ENCODE results near the gene ZNF335. TPM values are rescaled to one million over a fixed set of nuclear protein-coding genes. Genes with fewer than 3 reads are reported as not detected.
A peak's percentile ranks its signal among the peaks of the same experiment; 100 is the strongest.

ZNF335 gene
- total and polyA plus RNA-seq, 9 donors: 3.5 to 25.7 (median 15.7) TPM

- Histone ChIP-seq H3K4me1 (ENCODE audit: insufficient read depth) (no peaks in the 10 kb centered on the region), H3K27me3 (no peaks in the 10 kb centered on the region), H3K4me3 (no peak overlapping the region), H3K9me3 (no peaks in the 10 kb centered on the region), H3K27ac (no peak overlapping the region), H3K36me3 (no peaks in the 10 kb centered on the region)
- 85 to 88% (median 87%) methylated on average over 19 of the region's 19 CpGs for WGBS, 3 donors
- intact Hi-C loops (cut with DNase I): loop anchor here in 2 of 4 donors (5.0 kb wide), 2 partner anchors 130 to 545 kb away; partner anchors contain the start of gene DBNDD2 (in 1 of the 2)
- TF ChIP-seq POLR2A (IDR thresholded peaks at IDR 0.05) (no peak), CTCF (IDR thresholded peaks at IDR 0.05) (no peak), EP300 (IDR thresholded peaks at IDR 0.05) (no peak)
- peak in 1 of 5 donors; percentile 17 for DNase-seq
Measured at GRCh38 chr20:45951925-45952834, 19.8 kb downstream of the ZNF335 start.

GRCh38 chr20:45950330-45950646 is 21.7 kb downstream of the ZNF335 start:
- Histone ChIP-seq H3K36me3 (no peaks in the 10 kb centered on the region), H3K4me1 (ENCODE audit: insufficient read depth) (peaks cover 15% of the 10 kb centered on the region), H3K27ac (no peak overlapping the region), H3K27me3 (no peaks in the 10 kb centered on the region), H3K9me3 (no peaks in the 10 kb centered on the region), H3K4me3 (no peak overlapping the region)
- intact Hi-C loops (cut with DNase I): loop anchor here in 2 of 4 donors (5.0 kb wide), 2 partner anchors 128 to 543 kb away; partner anchors contain the start of gene DBNDD2 (in 1 of the 2)
- TF ChIP-seq CTCF (IDR thresholded peaks at IDR 0.05) (no peak), EP300 (IDR thresholded peaks at IDR 0.05) (no peak), POLR2A (IDR thresholded peaks at IDR 0.05) (peak; percentile 10)
- 83 to 94% (median 85%) methylated on average over 9 of the region's 9 CpGs for WGBS, 3 donors
- DNase-seq: peak in 1 of 5 donors; percentile 20

- Histone ChIP-seq H3K9me3 (no peaks in the 10 kb centered on the region), H3K27ac (peak overlapping the region in 1 of 2 donors; percentile 13), H3K27me3 (no peaks in the 10 kb centered on the region), H3K4me1 (ENCODE audit: insufficient read depth) (peaks cover 16% of the 10 kb centered on the region), H3K4me3 (no peak overlapping the region), H3K36me3 (no peaks in the 10 kb centered on the region)
- intact Hi-C loops (cut with DNase I): loop anchor here (5.0 to 10.0 kb wide), 4 partner anchors 57 to 542 kb away; partner anchors contain the start of genes CTSA (in 1 of the 4), DBNDD2 (in 1 of the 4), NEURL2 (in 1 of the 4) and SPATA25 (in 1 of the 4)
- TF ChIP-seq CTCF (IDR thresholded peaks at IDR 0.05): no peak
- no peak for TF ChIP-seq EP300 (IDR thresholded peaks at IDR 0.05)
- TF ChIP-seq POLR2A (IDR thresholded peaks at IDR 0.05): no peak
- WGBS, 3 donors: 67 to 78% (median 67%) methylated on average over 13 of the region's 13 CpGs
- DNase-seq: peak in 2 of 5 donors; percentile 41 to 49
Measured at GRCh38 chr20:45949542-45950329, 22.3 kb downstream of the ZNF335 start.

Data from ovary (tissue), 9 donors.